ENCODE data around the gene WDFY4. TPM values are rescaled to one million over a fixed set of nuclear protein-coding genes. Genes with fewer than 3 reads are reported as not detected.

Gene WDFY4
- total and polyA plus RNA-seq, 2 donors (not counting 1 experiment from before 2014, with no cell fraction given), result 0.06 to 0.66 TPM

DNA sequence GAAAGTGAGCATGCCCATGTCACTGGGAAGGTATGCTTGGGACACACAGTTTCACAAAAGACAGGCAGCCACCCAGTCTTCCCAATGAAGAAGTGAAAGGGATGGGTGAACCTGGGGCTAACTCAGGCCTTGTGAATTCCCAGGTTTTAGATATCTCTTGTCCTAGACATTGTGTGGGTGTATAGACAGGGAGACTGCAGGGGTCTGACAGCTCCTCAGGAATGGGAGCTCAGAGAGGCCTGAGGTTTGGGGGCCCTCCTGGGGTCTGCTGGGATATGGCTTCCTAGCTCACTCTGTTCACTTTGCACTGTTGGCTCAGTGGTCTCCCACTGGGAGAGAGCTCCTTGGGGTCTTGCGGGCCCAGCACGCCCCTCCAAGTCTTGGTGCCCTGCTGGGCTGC, 47.0 kb downstream of the WDFY4 start:
- TF ChIP-seq, protein P1, sequence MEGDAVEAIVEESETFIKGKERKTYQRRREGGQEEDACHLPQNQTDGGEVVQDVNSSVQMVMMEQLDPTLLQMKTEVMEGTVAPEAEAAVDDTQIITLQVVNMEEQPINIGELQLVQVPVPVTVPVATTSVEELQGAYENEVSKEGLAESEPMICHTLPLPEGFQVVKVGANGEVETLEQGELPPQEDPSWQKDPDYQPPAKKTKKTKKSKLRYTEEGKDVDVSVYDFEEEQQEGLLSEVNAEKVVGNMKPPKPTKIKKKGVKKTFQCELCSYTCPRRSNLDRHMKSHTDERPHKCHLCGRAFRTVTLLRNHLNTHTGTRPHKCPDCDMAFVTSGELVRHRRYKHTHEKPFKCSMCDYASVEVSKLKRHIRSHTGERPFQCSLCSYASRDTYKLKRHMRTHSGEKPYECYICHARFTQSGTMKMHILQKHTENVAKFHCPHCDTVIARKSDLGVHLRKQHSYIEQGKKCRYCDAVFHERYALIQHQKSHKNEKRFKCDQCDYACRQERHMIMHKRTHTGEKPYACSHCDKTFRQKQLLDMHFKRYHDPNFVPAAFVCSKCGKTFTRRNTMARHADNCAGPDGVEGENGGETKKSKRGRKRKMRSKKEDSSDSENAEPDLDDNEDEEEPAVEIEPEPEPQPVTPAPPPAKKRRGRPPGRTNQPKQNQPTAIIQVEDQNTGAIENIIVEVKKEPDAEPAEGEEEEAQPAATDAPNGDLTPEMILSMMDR (conservative IDR thresholded peaks at IDR 0.05 in 1 of 2, IDR thresholded peaks at IDR 0.05 in 1 of 2; ENCODE audit: low read depth in 1 of 2, low read length in 2 of 2), result no peak
- TF ChIP-seq EZH2 (IDR thresholded peaks at IDR 0.05; ENCODE audit: low read length, missing control alignments), result no peak
- no peak overlapping the region for H3K4me3 ChIP-seq (replicated peaks in 1 of 4; ENCODE audit: control extremely low read depth in 1 of 4, insufficient read depth in 1 of 4, low read depth in 3 of 4, low read length in 4 of 4)
- no peak overlapping the region for H3K27ac ChIP-seq (ENCODE audit: insufficient read depth, low read length)
- H4K20me1 ChIP-seq (ENCODE audit: control insufficient read depth, extremely low read depth, insufficient read depth, low read length), result no peaks in the 10 kb centered on the region
- H3K27me3 ChIP-seq (ENCODE audit: control insufficient read depth, insufficient read depth, low read length), result peaks cover 5% of the 10 kb centered on the region
- no peaks in the 10 kb centered on the region for H3K79me2 ChIP-seq (ENCODE audit: control insufficient read depth, insufficient read depth, low read length)
- no peak overlapping the region for H2AFZ ChIP-seq (ENCODE audit: low read length)
- H3K9me3 ChIP-seq (ENCODE audit: control insufficient read depth, insufficient read depth, low read depth, low read length), result no peaks in the 10 kb centered on the region
- no peak overlapping the region for H3K9ac ChIP-seq (ENCODE audit: insufficient read depth, low read length)
- DNase-seq (ENCODE audit: low read depth in 2 of 2), result no peak
- H3K4me1 ChIP-seq (ENCODE audit: control insufficient read depth, extremely low read depth, insufficient read depth, low read length), result no peaks in the 10 kb centered on the region
- H3K4me2 ChIP-seq (ENCODE audit: extremely low read depth, insufficient read depth, low read length), result no peak overlapping the region
- H3K36me3 ChIP-seq (ENCODE audit: control insufficient read depth, insufficient read depth, low read length), result no peaks in the 10 kb centered on the region

DNA sequence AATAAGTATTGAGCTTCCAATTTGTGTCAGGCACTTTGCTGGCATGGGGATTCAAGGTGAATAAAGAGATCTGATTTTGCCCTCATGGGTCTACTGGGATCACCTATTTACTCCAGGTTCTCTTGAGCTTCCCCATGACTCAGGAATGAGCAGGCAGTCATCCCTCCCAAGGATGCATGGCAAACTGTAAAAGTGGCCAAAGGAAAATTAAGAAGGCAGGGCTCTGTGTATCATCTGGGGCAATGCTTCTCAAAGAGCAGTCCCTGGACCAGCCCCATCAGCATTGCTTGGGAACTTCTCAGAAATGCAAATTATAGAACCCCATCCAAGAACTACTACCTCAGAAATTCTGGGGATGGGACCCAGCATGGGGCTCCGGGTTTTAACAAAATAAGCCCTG, 48.7 kb downstream of the WDFY4 start:
- Histone ChIP-seq H3K4me3 (replicated peaks in 1 of 4; ENCODE audit: control extremely low read depth in 1 of 4, insufficient read depth in 1 of 4, low read depth in 3 of 4, low read length in 4 of 4) (no peak overlapping the region), H3K9ac (ENCODE audit: insufficient read depth, low read length) (no peak overlapping the region), H3K9me3 (ENCODE audit: control insufficient read depth, insufficient read depth, low read depth, low read length) (no peaks in the 10 kb centered on the region), H3K4me2 (ENCODE audit: extremely low read depth, insufficient read depth, low read length) (no peak overlapping the region), H3K27ac (ENCODE audit: insufficient read depth, low read length) (no peak overlapping the region), H3K36me3 (ENCODE audit: control insufficient read depth, insufficient read depth, low read length) (no peaks in the 10 kb centered on the region), H2AFZ (ENCODE audit: low read length) (no peak overlapping the region), H4K20me1 (ENCODE audit: control insufficient read depth, extremely low read depth, insufficient read depth, low read length) (no peaks in the 10 kb centered on the region), H3K79me2 (ENCODE audit: control insufficient read depth, insufficient read depth, low read length) (no peaks in the 10 kb centered on the region), H3K4me1 (ENCODE audit: control insufficient read depth, extremely low read depth, insufficient read depth, low read length) (no peaks in the 10 kb centered on the region), H3K27me3 (ENCODE audit: control insufficient read depth, insufficient read depth, low read length) (peaks cover 5% of the 10 kb centered on the region)
- TF ChIP-seq, protein P1 (conservative IDR thresholded peaks at IDR 0.05 in 1 of 2, IDR thresholded peaks at IDR 0.05 in 1 of 2; ENCODE audit: low read depth in 1 of 2, low read length in 2 of 2), result no peak
- no peak for TF ChIP-seq EZH2 (IDR thresholded peaks at IDR 0.05; ENCODE audit: low read length, missing control alignments)
- DNase-seq (ENCODE audit: low read depth in 2 of 2), result no peak

DNA sequence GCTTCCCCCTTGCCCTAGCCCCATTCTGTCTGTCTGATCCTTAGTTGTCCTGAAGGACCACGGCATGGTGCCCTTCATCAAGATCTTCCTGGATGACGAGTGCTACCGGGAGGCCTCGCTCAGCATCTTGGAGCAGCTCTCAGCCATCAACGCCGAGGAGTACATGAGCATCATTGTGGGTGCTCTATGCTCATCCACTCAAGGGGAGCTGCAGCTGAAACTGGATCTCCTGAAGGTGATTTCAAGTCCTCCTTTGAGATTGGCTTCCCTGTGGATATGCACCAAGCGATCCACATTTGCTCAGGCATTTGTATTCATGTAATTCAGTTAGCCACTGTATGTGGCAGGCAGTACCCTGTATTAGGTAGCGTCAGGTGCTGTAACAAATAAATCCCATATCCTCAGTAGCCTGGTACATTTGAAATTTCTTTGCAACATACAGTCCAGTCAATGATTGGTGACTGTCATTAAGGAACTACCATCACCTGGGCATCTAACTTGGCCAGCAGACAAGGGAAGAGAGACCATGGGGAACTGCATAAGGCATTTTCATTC, 51.2 kb downstream of the WDFY4 start:
- Histone ChIP-seq H3K4me1 (ENCODE audit: control insufficient read depth, extremely low read depth, insufficient read depth, low read length) (no peaks in the 10 kb centered on the region), H3K27ac (ENCODE audit: insufficient read depth, low read length) (no peak overlapping the region), H3K36me3 (ENCODE audit: control insufficient read depth, insufficient read depth, low read length) (no peaks in the 10 kb centered on the region), H4K20me1 (ENCODE audit: control insufficient read depth, extremely low read depth, insufficient read depth, low read length) (no peaks in the 10 kb centered on the region), H3K79me2 (ENCODE audit: control insufficient read depth, insufficient read depth, low read length) (no peaks in the 10 kb centered on the region), H3K9ac (ENCODE audit: insufficient read depth, low read length) (no peak overlapping the region), H3K27me3 (ENCODE audit: control insufficient read depth, insufficient read depth, low read length) (peaks cover 2% of the 10 kb centered on the region), H3K4me3 (replicated peaks in 1 of 4; ENCODE audit: control extremely low read depth in 1 of 4, insufficient read depth in 1 of 4, low read depth in 3 of 4, low read length in 4 of 4) (no peak overlapping the region), H3K4me2 (ENCODE audit: extremely low read depth, insufficient read depth, low read length) (no peak overlapping the region), H2AFZ (ENCODE audit: low read length) (no peak overlapping the region), H3K9me3 (ENCODE audit: control insufficient read depth, insufficient read depth, low read depth, low read length) (no peaks in the 10 kb centered on the region)
- DNase-seq (ENCODE audit: low read depth in 2 of 2), result no peak
- TF ChIP-seq EZH2 (IDR thresholded peaks at IDR 0.05; ENCODE audit: low read length, missing control alignments), result no peak
- TF ChIP-seq, protein P1 (conservative IDR thresholded peaks at IDR 0.05 in 1 of 2, IDR thresholded peaks at IDR 0.05 in 1 of 2; ENCODE audit: low read depth in 1 of 2, low read length in 2 of 2), result no peak
